Adrenal gland (tissue), 5 donors: ENCODE results near the gene AGFG1.
"Not testable (repeated sequence)": the region's sequence is repeated elsewhere in the genome, so short reads cannot be mapped to it uniquely, and the experiment has no call there.

Experiments used
- CTCF ChIP-seq, 6 experiments: fragments of 450-650 bp in 4 of 6; fragments of 200-600 bp in 2 of 6; sonication (generic) in 1 of 6; IDR thresholded peaks; 1 replicate in 5 of 6; 2 replicates in 1 of 6; pipeline versions ENCODE4 v1.5.1 to v1.8.0; 2016 to 2021; ENCODE audit warnings: antibody characterized with exemption in 6 of 6, mild to moderate bottlenecking in 2 of 6, moderate library complexity in 1 of 6
- POLR2A ChIP-seq, 2 donors: fragments of 450-650 bp; IDR thresholded peaks; one replicate each; pipeline ENCODE4 v1.6.1; 2017; ENCODE audit warnings: antibody characterized with exemption in 2 of 2, mild to moderate bottlenecking in 2 of 2, moderate library complexity in 1 of 2
- donor health status: DM: no; HTN: no; CAD: no.

GRCh38 chr2:227598835-227599503, 127.0 kb downstream of the AGFG1 start, which contains the start of gene SCYGR2:
- TF ChIP-seq POLR2A, CTCF (IDR thresholded peaks at IDR 0.05): not testable (repeated sequence)
